ENCODE data around the gene CCNK.
A peak's percentile ranks its signal among the peaks of the same experiment; 100 is the strongest.

Gene CCNK

GRCh38 chr14:99522934-99523703, 41.9 kb downstream of the CCNK start:
- Histone ChIP-seq H3K79me1 (ENCODE audit: low read length) (no peaks in the 10 kb centered on the region), H3K56ac (ENCODE audit: low read length) (peak overlapping the region; percentile 34), H2BK120ac (ENCODE audit: low read depth, low read length) (no peak overlapping the region), H2BK15ac (replicated peaks; ENCODE audit: low read depth) (no peak overlapping the region), H3K27me3 (ENCODE audit: insufficient read depth, low read length, poor library complexity) (no peaks in the 10 kb centered on the region), H2BK5ac (ENCODE audit: low read length) (no peak overlapping the region), H2AK5ac (ENCODE audit: low read length) (no peak overlapping the region), H3K4me2 (ENCODE audit: low read length) (no peak overlapping the region), H3K4me3 (ENCODE audit: low read length) (no peak overlapping the region), H3K18ac (ENCODE audit: low read length) (no peak overlapping the region), H3K9ac (ENCODE audit: low read length) (no peak overlapping the region), H4K5ac (ENCODE audit: low read length) (no peak overlapping the region), H3K4ac (ENCODE audit: low read depth, low read length) (no peak overlapping the region), H4K8ac (ENCODE audit: low read depth, low read length) (no peak overlapping the region), H3K79me2 (ENCODE audit: control insufficient read depth, insufficient read depth, low read length) (no peaks in the 10 kb centered on the region), H3K4me1 (ENCODE audit: control insufficient read depth, low read depth, low read length) (peaks cover 9% of the 10 kb centered on the region), H3K36me3 (ENCODE audit: control insufficient read depth, insufficient read depth, low read length) (no peaks in the 10 kb centered on the region), H3K27ac (ENCODE audit: low read depth, low read length) (peak overlapping the region; percentile 44), H3K23ac (ENCODE audit: low read length) (peak overlapping the region; percentile 24)
- WGBS (ENCODE audit: extremely low coverage, insufficient coverage, low lambda C conversion rate): no CpG with 5 or more reads among the region's 14 CpGs
- DNase-seq: peak; percentile 65

DNA sequence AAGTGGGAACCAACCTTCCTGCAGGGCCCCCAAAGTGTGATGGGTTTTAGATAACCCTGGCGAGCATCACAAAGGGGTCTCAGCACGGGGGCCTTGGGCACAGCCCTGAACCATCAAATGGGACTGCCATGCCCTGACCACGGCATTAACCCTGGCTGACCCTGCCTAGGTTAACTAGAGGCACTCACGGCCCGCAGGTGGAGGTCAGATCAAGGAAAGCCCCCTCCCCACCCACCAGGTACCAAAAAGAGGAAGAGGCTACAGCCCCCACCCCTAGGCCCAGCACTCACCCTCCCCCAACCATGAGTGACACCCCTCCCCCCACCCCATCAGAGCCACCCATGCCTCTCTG, 42.5 kb downstream of the CCNK start:
- H3K4me2 ChIP-seq (ENCODE audit: low read length): no peak overlapping the region
- no peak overlapping the region for H3K56ac ChIP-seq (ENCODE audit: low read length)
- no peak overlapping the region for H3K27ac ChIP-seq (ENCODE audit: low read depth, low read length)
- H4K5ac ChIP-seq (ENCODE audit: low read length): no peak overlapping the region
- H3K18ac ChIP-seq (ENCODE audit: low read length): no peak overlapping the region
- no peaks in the 10 kb centered on the region for H3K27me3 ChIP-seq (ENCODE audit: insufficient read depth, low read length, poor library complexity)
- H2BK120ac ChIP-seq (ENCODE audit: low read depth, low read length): no peak overlapping the region
- H3K23ac ChIP-seq (ENCODE audit: low read length): peak overlapping the region; percentile 24
- H2AK5ac ChIP-seq (ENCODE audit: low read length): no peak overlapping the region
- H3K4me1 ChIP-seq (ENCODE audit: control insufficient read depth, low read depth, low read length): peaks cover 9% of the 10 kb centered on the region
- H3K36me3 ChIP-seq (ENCODE audit: control insufficient read depth, insufficient read depth, low read length): no peaks in the 10 kb centered on the region
- no peaks in the 10 kb centered on the region for H3K79me1 ChIP-seq (ENCODE audit: low read length)
- H2BK5ac ChIP-seq (ENCODE audit: low read length): no peak overlapping the region
- H3K79me2 ChIP-seq (ENCODE audit: control insufficient read depth, insufficient read depth, low read length): no peaks in the 10 kb centered on the region
- no CpG with 5 or more reads among the region's 5 CpGs for WGBS (ENCODE audit: extremely low coverage, insufficient coverage, low lambda C conversion rate)
- no peak overlapping the region for H3K4me3 ChIP-seq (ENCODE audit: low read length)
- no peak overlapping the region for H3K4ac ChIP-seq (ENCODE audit: low read depth, low read length)
- no peak overlapping the region for H3K9ac ChIP-seq (ENCODE audit: low read length)
- DNase-seq: no peak
- H2BK15ac ChIP-seq (replicated peaks; ENCODE audit: low read depth): no peak overlapping the region
- H4K8ac ChIP-seq (ENCODE audit: low read depth, low read length): no peak overlapping the region

DNA sequence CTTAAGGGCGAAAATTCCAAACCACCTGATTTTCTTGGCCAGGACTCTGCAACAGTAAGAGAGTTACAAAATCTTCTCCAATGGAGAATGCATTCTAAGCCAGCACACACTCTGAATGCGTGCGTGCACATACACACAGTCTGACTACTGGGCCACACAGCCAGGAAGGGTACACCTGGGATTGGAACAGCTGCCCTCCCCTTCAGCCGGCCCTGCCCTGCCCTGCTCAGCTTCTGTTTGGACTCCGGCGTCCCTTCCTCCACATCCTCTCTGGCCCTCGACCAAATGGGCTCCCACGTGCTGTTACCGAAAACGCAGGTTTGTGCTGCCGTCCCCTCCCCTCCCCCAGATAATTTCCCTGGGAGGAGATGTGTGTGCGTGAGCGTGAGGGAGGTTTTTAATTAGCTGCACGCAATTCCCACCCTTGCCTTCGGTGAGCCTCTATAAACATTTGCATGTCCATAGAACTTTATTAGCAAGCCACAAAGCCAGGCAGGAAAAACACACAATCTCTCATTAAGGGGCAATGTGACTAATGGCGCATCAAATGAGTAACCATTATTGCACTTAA, 43.0 kb downstream of the CCNK start:
- H3K4ac ChIP-seq (ENCODE audit: low read depth, low read length): no peak overlapping the region
- no peaks in the 10 kb centered on the region for H3K79me1 ChIP-seq (ENCODE audit: low read length)
- H2AK5ac ChIP-seq (ENCODE audit: low read length): no peak overlapping the region
- no peak overlapping the region for H2BK5ac ChIP-seq (ENCODE audit: low read length)
- H3K27ac ChIP-seq (ENCODE audit: low read depth, low read length): no peak overlapping the region
- no peak overlapping the region for H4K8ac ChIP-seq (ENCODE audit: low read depth, low read length)
- no peaks in the 10 kb centered on the region for H3K27me3 ChIP-seq (ENCODE audit: insufficient read depth, low read length, poor library complexity)
- H2BK120ac ChIP-seq (ENCODE audit: low read depth, low read length): no peak overlapping the region
- H4K5ac ChIP-seq (ENCODE audit: low read length): no peak overlapping the region
- WGBS (ENCODE audit: extremely low coverage, insufficient coverage, low lambda C conversion rate): no CpG with 5 or more reads among the region's 16 CpGs
- H2BK15ac ChIP-seq (replicated peaks; ENCODE audit: low read depth): no peak overlapping the region
- H3K4me2 ChIP-seq (ENCODE audit: low read length): no peak overlapping the region
- H3K56ac ChIP-seq (ENCODE audit: low read length): no peak overlapping the region
- H3K18ac ChIP-seq (ENCODE audit: low read length): no peak overlapping the region
- H3K36me3 ChIP-seq (ENCODE audit: control insufficient read depth, insufficient read depth, low read length): no peaks in the 10 kb centered on the region
- no peaks in the 10 kb centered on the region for H3K79me2 ChIP-seq (ENCODE audit: control insufficient read depth, insufficient read depth, low read length)
- H3K23ac ChIP-seq (ENCODE audit: low read length): no peak overlapping the region
- no peak for DNase-seq
- H3K9ac ChIP-seq (ENCODE audit: low read length): no peak overlapping the region
- peaks cover 9% of the 10 kb centered on the region for H3K4me1 ChIP-seq (ENCODE audit: control insufficient read depth, low read depth, low read length)
- H3K4me3 ChIP-seq (ENCODE audit: low read length): no peak overlapping the region

GRCh38 chr14:99524804-99525698, 43.8 kb downstream of the CCNK start:
- H3K36me3 ChIP-seq (ENCODE audit: control insufficient read depth, insufficient read depth, low read length): no peaks in the 10 kb centered on the region
- no peak overlapping the region for H3K9ac ChIP-seq (ENCODE audit: low read length)
- H4K8ac ChIP-seq (ENCODE audit: low read depth, low read length): no peak overlapping the region
- H4K5ac ChIP-seq (ENCODE audit: low read length): no peak overlapping the region
- H3K4ac ChIP-seq (ENCODE audit: low read depth, low read length): no peak overlapping the region
- H2AK5ac ChIP-seq (ENCODE audit: low read length): no peak overlapping the region
- no peaks in the 10 kb centered on the region for H3K79me2 ChIP-seq (ENCODE audit: control insufficient read depth, insufficient read depth, low read length)
- H2BK15ac ChIP-seq (replicated peaks; ENCODE audit: low read depth): no peak overlapping the region
- no peak overlapping the region for H3K4me2 ChIP-seq (ENCODE audit: low read length)
- no peak overlapping the region for H3K18ac ChIP-seq (ENCODE audit: low read length)
- H3K27ac ChIP-seq (ENCODE audit: low read depth, low read length): no peak overlapping the region
- no peak overlapping the region for H3K56ac ChIP-seq (ENCODE audit: low read length)
- H2BK5ac ChIP-seq (ENCODE audit: low read length): no peak overlapping the region
- H3K23ac ChIP-seq (ENCODE audit: low read length): no peak overlapping the region
- WGBS (ENCODE audit: extremely low coverage, insufficient coverage, low lambda C conversion rate): no CpG with 5 or more reads among the region's 17 CpGs
- peak; percentile 72 for DNase-seq
- H3K79me1 ChIP-seq (ENCODE audit: low read length): no peaks in the 10 kb centered on the region
- no peaks in the 10 kb centered on the region for H3K27me3 ChIP-seq (ENCODE audit: insufficient read depth, low read length, poor library complexity)
- peaks cover 9% of the 10 kb centered on the region for H3K4me1 ChIP-seq (ENCODE audit: control insufficient read depth, low read depth, low read length)
- no peak overlapping the region for H3K4me3 ChIP-seq (ENCODE audit: low read length)
- no peak overlapping the region for H2BK120ac ChIP-seq (ENCODE audit: low read depth, low read length)

DNA sequence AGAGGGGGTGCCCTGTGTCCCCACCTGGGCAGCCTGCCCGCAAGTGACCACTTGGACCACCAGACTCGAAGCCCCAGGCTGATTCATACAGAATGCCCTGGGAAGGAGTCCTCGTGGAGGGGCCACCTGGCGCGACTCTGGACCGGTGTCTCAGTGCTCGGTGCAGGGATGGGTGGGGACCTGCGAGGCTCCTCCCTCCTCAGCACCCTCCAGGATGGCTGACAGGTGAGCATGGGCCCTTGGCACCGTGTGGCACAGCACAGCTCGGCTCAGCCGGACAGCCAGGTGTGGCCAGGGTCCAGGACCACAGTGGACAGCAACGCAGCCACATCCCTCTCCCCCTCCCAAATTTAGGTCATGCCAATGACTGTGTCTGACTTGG, 44.5 kb downstream of the CCNK start:
- Histone ChIP-seq H3K27me3 (ENCODE audit: insufficient read depth, low read length, poor library complexity) (no peaks in the 10 kb centered on the region), H3K4me1 (ENCODE audit: control insufficient read depth, low read depth, low read length) (peaks cover 9% of the 10 kb centered on the region), H3K56ac (ENCODE audit: low read length) (no peak overlapping the region), H3K4ac (ENCODE audit: low read depth, low read length) (no peak overlapping the region), H3K36me3 (ENCODE audit: control insufficient read depth, insufficient read depth, low read length) (no peaks in the 10 kb centered on the region), H3K79me2 (ENCODE audit: control insufficient read depth, insufficient read depth, low read length) (no peaks in the 10 kb centered on the region), H3K23ac (ENCODE audit: low read length) (no peak overlapping the region), H2AK5ac (ENCODE audit: low read length) (no peak overlapping the region), H3K27ac (ENCODE audit: low read depth, low read length) (no peak overlapping the region), H2BK120ac (ENCODE audit: low read depth, low read length) (no peak overlapping the region), H3K9ac (ENCODE audit: low read length) (no peak overlapping the region), H2BK15ac (replicated peaks; ENCODE audit: low read depth) (no peak overlapping the region), H3K79me1 (ENCODE audit: low read length) (no peaks in the 10 kb centered on the region), H3K18ac (ENCODE audit: low read length) (no peak overlapping the region), H3K4me3 (ENCODE audit: low read length) (no peak overlapping the region), H3K4me2 (ENCODE audit: low read length) (no peak overlapping the region), H4K5ac (ENCODE audit: low read length) (no peak overlapping the region), H2BK5ac (ENCODE audit: low read length) (no peak overlapping the region), H4K8ac (ENCODE audit: low read depth, low read length) (no peak overlapping the region)
- no peak for DNase-seq
- no CpG with 5 or more reads among the region's 12 CpGs for WGBS (ENCODE audit: extremely low coverage, insufficient coverage, low lambda C conversion rate)

Data from mesendoderm (in vitro differentiated cells).